NCI-H1436 (cell line): ENCODE data around the gene BCL2.

Source experiments
- DNase-seq: peaks from one replicate; lab custom pipeline; 2025; lab: John Stamatoyannopoulos, UW

BCL2 gene

DNA sequence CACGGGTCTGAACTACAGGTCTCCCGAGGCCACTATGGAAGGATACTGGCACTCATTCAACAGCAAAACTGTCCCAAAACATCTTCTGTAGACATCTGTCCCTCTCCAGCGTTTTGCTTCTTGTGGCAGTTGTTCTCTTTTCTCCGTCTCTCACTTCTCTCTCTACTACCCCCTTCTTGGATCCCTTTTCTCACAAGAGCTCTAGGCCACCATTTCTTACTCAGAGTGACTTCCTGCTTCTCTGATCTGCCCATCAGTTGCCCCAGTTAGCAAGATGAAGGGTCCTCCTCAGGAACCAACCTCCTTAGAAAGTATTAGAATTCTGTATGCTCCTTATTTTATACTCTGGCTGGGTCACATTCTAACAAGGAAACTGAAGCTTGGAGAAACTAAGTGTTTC, 32.6 kb downstream of the BCL2 start:
- no peak for DNase-seq

DNA sequence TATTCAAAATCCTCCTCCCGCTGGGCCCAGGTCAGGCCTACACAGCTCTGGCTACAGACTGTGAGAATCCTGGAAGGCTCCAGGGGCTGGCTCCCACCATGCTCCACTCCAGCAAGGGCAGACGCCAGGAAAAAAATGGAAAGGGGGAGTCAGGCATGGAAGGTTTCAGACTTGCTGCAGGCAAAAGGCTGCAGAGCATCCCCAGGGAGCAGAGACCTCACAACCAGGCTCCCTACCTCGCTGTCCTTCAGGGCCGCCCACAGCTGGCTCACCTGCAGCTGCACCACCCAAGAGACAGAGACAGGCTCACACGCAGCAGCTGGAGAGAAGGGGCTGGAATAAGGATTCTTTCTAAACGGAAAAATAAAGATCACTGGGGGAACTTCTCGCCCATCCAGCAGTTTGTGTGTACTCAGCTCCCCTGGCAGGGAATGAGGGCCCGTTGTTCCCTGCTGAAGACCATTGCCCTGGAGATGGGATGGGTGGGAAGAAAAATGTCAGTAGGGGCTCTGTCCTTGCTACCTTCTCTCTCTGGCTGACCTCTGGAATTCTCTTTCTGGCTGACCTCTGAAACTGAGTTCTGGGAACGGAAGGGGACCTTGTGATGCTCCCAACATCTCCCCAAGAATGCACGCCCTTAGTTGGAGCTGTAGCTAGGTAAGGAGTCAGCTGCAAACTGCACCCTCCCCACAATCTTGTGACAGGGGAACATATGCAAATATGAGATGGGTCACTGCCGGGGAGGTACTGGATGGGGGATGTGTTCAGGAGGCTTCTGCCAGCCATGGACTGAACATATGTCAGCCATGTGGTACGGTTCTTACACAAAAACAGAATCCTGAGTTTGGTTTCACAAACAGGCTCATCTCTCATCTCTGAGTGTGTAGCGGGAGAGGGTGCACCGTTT, 34.5 kb downstream of the BCL2 start:
- no peak for DNase-seq

DNA sequence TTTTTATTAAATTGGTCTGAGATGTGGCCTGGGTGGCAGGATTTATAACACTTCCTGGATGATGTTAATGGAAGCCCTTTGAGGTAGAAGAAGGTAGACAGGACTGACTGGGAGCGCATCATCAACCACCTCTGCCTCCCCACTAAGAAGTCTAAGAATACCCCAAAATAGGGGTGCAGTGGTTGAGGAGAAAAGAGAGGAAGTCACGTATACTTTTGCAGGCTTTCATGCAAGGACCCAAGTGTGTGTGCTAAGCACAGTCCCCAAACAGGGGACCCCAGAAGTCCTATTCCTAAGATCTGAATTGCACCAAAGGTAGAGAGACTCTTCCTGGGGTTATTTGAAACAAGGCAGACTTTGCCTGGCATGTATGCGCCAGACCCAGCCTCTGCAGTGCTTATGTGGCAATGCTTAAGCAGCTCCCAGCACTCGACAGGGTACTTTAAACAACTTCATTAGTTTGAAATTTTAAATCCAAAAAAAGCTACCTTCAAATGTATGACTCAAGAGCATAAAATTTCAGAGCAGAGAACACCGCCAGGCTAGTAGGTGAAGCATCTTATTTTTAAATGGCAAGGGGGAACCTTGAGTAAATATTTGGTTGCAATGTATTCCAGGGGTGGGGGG, 35.3 kb downstream of the BCL2 start:
- no peak for DNase-seq

DNA sequence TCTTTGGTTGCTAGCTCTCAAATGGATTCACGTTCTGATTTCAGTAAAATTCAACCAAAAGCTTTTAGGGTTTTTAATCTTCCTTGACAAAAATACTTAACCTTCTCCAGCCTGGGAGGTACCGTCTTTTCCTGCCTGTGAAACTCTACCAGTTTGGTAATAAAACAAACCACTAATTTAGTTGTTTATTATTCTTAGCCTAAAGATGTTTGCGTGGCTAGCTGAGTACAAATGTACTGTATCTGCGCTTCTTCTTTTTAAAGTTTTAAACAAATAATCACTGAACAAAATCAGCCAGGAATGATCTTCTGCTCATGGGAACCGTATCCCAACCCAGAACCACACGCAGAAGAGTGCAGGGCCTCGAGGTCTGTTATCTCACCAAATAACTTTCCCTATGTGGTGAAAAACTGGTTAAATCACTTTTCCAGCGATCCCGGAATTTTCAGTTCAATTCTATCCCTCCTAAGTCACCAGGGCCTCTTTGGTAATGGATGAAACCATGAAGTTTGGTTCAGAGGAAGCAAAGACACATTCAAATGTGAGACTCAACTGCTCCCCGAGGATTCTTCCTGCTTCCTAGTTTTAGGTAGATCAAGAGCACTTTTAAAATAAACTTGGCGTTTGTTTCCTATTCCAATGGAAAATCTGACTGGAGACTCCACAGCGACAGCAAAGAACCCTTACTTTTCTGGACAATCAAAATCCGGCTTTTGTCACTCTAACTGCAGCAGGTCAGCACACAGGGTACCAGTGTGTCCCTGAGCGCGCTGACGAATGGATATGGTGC, 36.1 kb downstream of the BCL2 start:
- no peak for DNase-seq

DNA sequence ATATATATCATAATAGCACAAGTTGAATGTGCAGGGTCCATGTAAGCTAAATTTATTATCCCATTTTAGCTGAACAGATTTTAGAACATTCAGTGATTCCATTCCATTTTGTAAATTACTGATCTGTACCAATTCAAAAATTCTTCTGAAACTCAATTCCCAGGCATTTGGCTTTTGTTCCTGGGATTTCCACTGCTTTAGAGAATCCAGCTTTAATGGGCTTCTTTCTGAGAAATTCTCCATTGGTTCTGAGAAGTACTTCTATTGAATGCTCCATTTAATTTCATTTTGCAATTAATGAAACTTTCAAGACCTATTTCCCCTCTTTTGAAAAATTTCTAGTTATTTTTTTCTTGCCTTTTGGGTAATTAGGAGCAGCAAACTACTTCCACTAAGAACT, 36.8 kb downstream of the BCL2 start:
- DNase-seq = no peak

DNA sequence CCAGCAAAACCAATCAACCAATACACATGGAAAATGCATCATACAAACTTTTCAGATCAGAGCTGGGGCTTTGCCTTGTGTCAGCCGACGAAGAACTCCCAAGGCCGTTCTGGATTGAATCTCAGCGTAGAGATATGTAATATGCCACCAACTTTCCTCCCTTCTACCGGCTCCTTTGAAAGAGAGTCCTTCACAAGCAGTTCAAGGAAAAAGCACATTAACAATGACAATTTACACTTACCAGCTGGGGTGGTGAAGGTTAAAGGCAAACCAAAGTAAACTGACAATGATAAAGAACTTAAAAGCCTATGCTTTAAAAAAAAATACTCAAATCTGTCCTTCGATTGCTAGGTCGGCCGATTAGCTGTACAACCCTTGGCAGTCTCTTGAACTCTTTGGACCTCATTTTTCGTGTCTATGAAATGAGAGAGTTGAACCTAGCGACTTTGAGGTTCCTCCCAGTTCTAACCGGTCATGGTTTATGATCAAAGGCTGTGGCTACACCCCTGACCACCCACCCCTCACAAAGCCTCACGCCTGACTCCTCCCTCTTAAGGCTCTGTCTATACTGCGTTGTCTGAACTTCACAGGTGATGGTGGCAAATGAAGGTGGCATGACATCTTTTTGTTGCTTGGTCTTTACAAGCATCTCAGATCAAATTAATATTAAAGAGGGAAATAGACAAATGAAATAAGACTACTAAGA, 46.2 kb downstream of the BCL2 start:
- no peak for DNase-seq

DNA sequence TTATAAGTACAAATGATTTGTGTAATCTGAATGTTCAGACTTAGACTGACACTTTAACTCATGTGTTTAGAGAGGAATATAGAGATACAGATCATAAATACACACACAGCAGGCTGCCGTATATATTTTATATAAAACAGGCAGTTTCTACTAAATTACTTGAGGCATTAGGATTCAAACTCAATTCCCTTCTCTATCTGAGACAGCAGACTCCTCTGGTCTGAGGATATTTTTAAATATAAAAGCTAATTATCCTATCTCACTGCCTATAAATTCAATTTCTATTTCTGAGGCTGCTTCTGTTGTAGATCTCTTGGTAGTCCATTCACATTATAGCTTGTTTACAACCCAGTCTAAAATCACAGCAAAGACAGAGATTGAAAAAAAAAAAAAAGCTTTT, 46.9 kb downstream of the BCL2 start:
- no peak for DNase-seq

DNA sequence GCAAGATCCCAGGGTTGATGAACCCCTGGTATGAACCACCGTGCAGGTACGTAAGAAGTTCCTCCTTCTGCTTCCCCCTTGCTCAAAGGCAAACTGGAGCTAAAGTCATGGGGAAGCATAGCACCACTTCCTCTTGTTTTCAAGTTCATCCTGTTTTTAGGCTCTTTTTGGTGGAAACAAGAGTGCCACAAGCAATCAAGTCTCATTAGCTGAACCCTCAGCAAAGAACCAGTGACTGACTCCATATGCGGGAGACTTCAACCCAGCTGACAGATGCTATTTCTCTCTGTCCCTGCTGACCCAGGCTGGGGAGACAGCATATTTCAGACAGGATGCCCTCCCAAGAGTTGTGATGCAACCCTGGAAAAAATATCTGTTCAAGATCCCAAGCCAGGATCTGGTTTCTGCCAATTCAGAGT, 47.7 kb downstream of the BCL2 start:
- no peak for DNase-seq

DNA sequence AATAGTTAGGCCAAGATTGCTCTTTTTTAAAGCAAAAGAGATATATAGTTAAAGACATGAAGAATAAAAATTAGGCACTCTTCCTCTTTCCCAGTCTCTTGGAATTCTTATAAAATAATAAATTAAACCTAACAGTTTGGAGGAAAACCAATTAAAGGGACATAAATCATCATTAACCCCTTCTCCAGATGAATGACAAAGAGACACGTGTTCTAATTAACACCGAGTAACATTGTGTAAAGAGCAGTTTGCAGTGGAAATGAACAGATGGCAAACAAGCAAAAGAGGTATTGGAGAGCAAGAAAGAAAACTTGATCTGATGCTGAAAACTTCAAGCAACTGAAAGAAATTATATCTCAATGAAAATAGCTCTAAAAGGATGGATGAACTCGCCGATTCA, 48.4 kb downstream of the BCL2 start:
- DNase-seq = peak; percentile 7

DNA sequence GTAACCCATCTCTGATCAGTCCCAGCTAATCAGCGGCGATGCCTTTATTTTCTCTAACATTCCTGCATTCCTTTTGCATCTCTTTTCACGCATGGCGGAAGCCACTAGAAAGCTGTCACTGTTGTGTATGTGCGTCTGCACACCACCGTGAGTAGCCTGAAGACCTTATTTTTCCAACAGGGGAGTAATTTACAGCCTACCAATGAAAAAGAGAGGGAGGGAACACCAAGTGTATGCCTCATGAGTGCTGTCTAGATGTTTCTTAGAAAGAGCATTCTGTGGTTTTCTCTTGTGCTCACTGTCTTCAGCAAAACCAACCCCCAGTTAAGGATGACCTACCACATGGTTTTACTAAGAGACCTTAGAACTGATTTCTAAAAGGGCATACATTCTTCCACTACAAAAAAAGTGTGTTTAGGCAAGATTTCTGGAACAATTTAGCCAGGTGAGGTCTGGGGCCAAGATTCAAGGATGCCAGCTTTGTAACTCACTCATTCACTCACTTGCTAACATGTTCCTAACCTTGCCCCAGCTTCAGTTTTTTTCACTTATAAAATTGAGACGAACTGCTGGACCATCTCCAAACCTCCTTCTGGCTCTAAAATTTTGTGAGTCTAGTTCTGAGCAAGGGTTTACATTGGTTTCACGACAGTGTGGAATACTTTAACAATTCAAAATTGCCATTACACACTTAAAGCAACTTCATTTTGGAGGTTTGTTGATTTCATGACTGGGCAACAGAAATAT, 51.4 kb downstream of the BCL2 start:
- DNase-seq = no peak

DNA sequence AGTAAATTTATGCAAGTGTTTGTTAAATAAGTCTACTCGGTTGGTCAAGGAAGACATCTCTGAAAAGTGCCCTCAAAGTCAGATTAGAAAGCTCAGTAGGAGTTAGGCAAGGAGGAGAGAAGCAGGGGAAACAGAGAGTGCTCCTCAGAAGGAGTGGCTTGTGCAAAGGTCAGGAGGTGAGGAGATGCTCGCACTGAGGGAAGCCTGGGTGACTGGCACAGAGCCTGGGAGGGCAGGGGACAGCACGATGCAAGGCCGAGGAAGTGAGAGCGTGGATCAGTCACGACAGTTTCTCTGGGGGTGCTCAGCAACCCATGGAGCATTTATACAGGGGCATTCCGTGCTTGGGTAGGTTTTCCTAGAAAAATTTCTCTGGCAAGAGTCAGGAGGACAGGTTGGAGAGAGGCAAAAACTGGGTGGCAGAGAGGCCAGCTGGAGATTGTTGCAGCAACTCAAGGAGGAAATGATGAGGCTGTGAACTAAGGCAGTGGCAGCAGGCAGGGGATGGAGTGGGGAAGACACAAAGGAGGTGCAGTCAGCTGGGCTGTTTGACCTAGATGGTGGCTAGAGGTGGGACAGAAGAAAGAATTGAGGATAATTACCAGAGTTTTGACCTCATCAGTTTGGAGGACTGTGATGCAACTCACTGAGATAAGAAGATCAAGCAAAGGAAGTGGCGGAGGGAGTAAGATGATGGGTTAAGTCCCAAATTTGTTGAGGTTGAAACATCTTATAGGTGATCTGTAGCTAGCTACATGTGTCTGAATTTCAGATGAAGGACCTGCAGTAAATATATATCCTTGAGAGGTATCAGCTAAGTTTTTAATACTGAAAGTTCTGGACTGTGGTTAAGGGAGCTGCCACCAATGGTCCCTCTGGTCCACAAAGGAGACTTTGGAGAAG, 52.4 kb downstream of the BCL2 start:
- no peak for DNase-seq

DNA sequence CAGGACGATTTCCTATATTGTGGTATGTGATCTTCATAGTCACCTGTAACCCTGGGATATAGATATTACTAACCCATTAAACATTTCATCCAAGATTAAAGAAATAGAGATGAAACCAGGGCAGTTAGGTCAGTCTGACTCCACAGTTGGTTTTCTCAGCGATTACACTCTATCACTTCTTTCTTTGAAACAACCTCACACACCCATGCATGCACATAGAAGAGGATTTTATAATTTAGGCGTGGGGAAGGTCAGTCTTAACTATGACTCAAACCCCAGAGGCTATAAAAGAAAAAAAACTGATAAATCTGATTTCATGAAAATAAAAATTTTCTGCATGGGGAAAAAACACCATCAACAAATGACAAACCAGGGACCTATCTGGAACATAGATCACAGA, 54.2 kb downstream of the BCL2 start:
- DNase-seq = no peak

DNA sequence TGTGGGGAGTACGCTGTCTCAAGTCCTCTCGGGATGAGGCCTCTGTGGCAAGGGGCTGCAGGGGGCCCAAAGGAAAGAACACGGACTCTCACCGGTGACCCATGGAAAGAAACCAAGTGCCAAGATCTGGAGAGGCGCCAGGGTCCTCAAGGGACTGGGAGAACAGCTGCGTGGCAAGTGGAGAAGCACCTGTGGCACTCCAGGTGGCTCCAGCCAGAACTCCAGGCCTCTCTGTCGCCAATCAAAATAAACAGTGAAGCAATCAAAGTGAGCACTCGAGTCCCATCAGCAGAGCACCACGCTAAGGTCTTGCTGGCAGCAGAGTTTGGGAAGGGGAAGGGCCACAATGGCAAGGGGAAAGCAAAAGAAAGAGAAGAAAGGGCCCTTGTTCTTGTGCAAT, 54.7 kb downstream of the BCL2 start:
- peak; percentile 78 for DNase-seq

DNA sequence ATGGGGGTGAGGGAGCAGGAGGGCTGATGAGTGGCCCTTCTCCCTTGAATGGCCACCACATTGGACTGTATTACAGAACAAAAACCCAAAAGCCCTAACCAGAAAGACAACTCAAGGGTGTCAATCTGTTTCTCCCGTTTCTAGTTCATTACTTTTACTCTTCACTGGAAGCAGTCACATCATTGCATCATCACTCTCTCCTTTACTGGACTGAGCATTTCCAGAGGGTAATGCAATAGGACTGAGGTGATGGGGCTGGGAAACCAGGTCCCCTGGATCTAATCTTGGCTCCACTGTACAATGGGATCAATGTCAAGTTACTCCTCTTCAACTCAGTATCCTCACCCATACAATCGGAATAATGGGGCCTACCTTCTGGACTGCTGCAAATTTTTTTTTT, 56.1 kb downstream of the BCL2 start:
- no peak for DNase-seq

DNA sequence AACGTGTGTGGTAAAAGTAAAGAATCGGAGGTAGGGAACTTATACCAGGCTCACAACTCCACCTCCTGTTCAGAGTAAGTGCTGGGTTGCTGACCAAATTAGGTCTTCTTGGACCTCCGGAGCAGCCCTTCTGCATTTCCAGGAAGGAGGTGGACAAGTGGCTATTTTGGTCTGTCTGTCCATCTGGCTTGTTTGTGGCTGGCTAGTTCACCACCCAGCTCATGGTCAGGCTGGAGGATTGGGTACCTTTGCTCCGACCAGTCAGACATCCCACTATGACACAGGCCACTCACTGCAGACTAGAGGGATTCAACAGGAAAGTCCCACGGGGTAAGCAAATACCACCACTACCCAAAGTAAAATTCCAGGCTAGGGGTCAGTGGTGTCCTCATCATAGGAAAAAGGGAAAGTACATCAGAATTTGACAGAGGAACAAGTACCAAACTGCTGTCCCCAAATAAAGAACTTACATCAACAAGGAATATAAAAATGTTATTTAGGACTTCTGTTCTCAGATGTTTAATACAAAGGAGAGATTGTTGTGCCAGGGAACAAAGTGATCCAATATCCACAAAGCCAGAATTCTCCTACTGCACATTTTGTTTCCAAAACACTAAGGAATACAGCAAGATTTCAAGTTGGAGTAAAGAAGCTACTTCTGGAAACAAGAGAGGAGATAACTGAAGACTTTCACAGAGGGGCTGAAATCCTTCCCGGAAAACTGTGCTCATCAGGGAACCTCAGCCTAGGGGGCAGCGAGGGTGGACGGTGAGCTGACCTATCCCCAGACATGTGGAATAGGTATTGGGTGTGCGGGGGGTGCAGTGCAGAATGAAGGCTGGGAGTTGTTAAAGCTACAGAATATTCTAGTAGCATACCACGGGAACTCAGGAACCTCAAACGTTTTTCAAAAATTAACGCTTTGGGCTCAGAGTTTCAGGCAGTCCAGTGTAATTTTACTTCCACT, 56.9 kb downstream of the BCL2 start:
- DNase-seq = no peak

DNA sequence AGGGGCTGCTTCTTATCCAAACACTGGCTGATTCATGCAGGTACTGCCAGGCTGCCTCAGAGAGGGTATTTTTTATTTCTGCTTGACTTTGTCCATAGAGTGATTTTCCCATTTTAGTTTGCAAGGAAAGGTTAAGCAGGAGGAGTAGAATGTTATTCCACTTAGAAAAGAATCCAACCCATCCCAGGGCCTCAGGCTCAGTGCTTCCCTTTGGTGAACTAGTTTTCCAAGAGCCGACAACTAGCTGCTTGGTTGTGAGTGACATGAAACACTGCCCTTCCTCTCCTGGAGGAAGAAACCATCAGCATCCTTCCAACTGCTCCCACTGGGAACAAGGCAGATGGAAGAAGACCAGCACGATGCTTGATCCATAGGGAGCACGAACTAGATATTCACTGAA, 58.5 kb downstream of the BCL2 start:
- no peak for DNase-seq

DNA sequence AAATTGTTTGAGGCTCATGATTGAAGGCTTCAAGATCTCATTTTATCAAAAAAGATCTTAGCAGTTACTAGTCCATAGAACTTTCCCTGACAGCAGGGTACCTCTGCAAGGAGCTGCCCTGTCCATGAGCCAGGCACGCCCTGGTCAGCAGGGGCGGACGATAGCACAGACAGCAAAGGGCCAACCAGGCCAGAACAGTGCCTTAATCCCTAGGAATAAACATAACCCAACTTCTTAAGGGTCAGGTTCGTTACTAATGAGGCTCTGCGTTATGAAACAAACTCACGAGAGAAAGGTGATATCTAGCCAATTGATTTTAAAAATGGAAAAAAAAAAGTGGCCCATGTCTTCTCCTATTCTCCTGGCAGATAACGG, 59.2 kb downstream of the BCL2 start:
- no peak for DNase-seq

DNA sequence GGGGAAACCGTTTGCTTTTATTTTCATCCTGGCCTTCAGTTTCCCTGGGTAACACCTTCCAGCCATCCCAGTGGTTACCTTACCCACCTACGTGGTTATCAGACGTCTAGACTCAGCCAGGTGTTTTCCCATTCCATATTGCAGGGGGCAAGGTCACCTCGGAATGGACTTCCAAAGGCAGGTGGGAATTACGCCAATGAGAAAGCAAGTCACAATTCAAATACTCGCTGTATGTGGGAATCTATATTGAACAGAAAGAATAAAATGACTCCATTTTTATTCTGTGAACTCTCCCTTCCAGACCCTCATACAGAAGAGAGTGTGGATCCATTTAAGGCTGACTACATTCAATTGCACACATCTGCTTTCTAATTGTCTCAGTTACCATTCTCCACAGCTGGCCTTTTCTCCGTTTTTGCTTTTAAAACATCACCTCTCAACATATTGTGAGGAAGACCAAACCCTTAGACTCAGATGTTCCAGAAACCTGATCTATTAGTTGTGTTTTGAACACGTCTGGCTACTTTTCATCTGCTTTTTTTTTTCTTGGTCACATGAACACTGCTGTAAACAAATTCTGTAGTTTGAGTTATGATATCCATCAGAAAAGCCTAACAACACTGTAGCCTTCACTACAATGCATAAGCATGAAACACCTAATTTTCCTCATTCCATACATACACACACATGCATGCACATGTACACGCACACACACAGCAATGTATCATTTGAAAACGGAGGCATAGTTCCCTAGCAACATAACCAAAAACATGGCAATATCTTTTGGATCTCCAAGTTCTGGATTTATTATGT, 59.8 kb downstream of the BCL2 start:
- DNase-seq = no peak
